Colonic mucosa (tissue), 4 donors: ENCODE results near the gene SCN10A. TPM values are rescaled to one million over a fixed set of nuclear protein-coding genes. Genes with fewer than 3 reads are reported as not detected.

Experiments used
- DNase-seq: peaks from one replicate; pipeline ENCODE4 v3.0.0-alpha.2; 2020
- H3K27ac ChIP-seq: fragments of 200-600 bp; one replicate; pipeline ENCODE4 v1.8.0; 2021
- H3K27me3 ChIP-seq: fragments of 200-600 bp; one replicate; pipeline ENCODE4 v1.8.0; 2021
- H3K36me3 ChIP-seq: fragments of 200-600 bp; one replicate; pipeline ENCODE4 v1.8.0; 2021
- H3K4me1 ChIP-seq: fragments of 200-600 bp; one replicate; pipeline ENCODE4 v1.8.0; 2021; ENCODE audit warnings: mild to moderate bottlenecking
- H3K4me3 ChIP-seq: fragments of 200-600 bp; one replicate; pipeline ENCODE4 v1.8.0; 2021
- H3K9ac ChIP-seq, 2 donors: one replicate each; pipeline ENCODE4 v1.7.0; 2013; ENCODE audit warnings: control low read depth in 2 of 2, low read depth in 2 of 2, low read length in 2 of 2
- H3K9me3 ChIP-seq: fragments of 200-600 bp; one replicate; pipeline ENCODE4 v1.8.0; 2021
- CTCF ChIP-seq: fragments of 200-600 bp; IDR thresholded peaks from one replicate; pipeline ENCODE4 v1.8.0; 2022; ENCODE audit warnings: antibody characterized with exemption, mild to moderate bottlenecking
- intact Hi-C: fragments of 100-400 bp; cut with DNase I; formaldehyde crosslinking; loops from one replicate; pipeline ENCODE4 v1.14.1; 2022
- total RNA-seq, 2 donors: library from RNA; stranded (reverse); fragmentation: NEBNext Ultra II Directional in 1 of 2; extraction: Animal tissue kit (Norgen Biotek cat#: 25700) in 1 of 2; gene quantifications; one replicate each; pipeline ENCODE4 v1.2.1, GENCODE V29; 2021
- donor health status: healthy.
- donor health status: DM: no; HTN: no; CAD: no.
- donor health status: DM: no; HTN: no; CAD: no.

The SCN10A gene
- total RNA-seq, 2 donors from 2014 or later, result not detected

GRCh38 chr3:38728008-38728407 is 88.0 kb downstream of the SCN10A start:
- no peak for DNase-seq
- Histone ChIP-seq H3K36me3 (no peaks in the 10 kb centered on the region), H3K4me1 (no peaks in the 10 kb centered on the region), H3K9me3 (no peaks in the 10 kb centered on the region), H3K27ac (no peak overlapping the region), H3K4me3 (no peak overlapping the region), H3K9ac (no peak overlapping the region), H3K27me3 (no peaks in the 10 kb centered on the region)
- intact Hi-C loops, result no loop called here
- no peak for TF ChIP-seq CTCF

GRCh38 chr3:38726751-38727150 is 89.3 kb downstream of the SCN10A start:
- intact Hi-C loops, result no loop called here
- Histone ChIP-seq H3K27ac (no peak overlapping the region), H3K9me3 (no peaks in the 10 kb centered on the region), H3K9ac (no peak overlapping the region), H3K4me3 (no peak overlapping the region), H3K36me3 (no peaks in the 10 kb centered on the region), H3K4me1 (no peaks in the 10 kb centered on the region), H3K27me3 (no peaks in the 10 kb centered on the region)
- no peak for DNase-seq
- no peak for TF ChIP-seq CTCF

- H3K4me3 ChIP-seq, result no peak overlapping the region
- intact Hi-C loops, result no loop called here
- no peak for DNase-seq
- no peaks in the 10 kb centered on the region for H3K27me3 ChIP-seq
- H3K9ac ChIP-seq, result no peak overlapping the region
- H3K4me1 ChIP-seq, result no peaks in the 10 kb centered on the region
- H3K36me3 ChIP-seq, result no peaks in the 10 kb centered on the region
- no peak overlapping the region for H3K27ac ChIP-seq
- no peak for TF ChIP-seq CTCF
- H3K9me3 ChIP-seq, result no peaks in the 10 kb centered on the region
These were observed 90.1 kb downstream of the SCN10A start for GRCh38 chr3:38725726-38726419.

- DNase-seq, result no peak
- H3K27me3 ChIP-seq, result no peaks in the 10 kb centered on the region
These were observed 91.7 kb downstream of the SCN10A start for GRCh38 chr3:38724392-38724736.

GRCh38 chr3:38723569-38724391 is 92.2 kb downstream of the SCN10A start:
- Histone ChIP-seq H3K27me3 (no peaks in the 10 kb centered on the region), H3K36me3 (no peaks in the 10 kb centered on the region), H3K27ac (no peak overlapping the region), H3K9ac (no peak overlapping the region), H3K4me3 (no peak overlapping the region), H3K4me1 (no peaks in the 10 kb centered on the region), H3K9me3 (no peaks in the 10 kb centered on the region)
- no peak for DNase-seq
- intact Hi-C loops, result no loop called here
- no peak for TF ChIP-seq CTCF

More at GRCh38 chr3:38724392-38724736, 91.7 kb downstream of the SCN10A start:
- Histone ChIP-seq H3K9ac (no peak overlapping the region), H3K36me3 (no peaks in the 10 kb centered on the region), H3K4me1 (no peaks in the 10 kb centered on the region), H3K4me3 (no peak overlapping the region), H3K9me3 (no peaks in the 10 kb centered on the region), H3K27ac (no peak overlapping the region)
- no peak for TF ChIP-seq CTCF
- intact Hi-C loops, result no loop called here
